Liver (tissue), 3 donors: ENCODE results near the gene NEAT1.

Experiments
- EGR1 ChIP-seq, 2 donors: IDR thresholded peaks; 2 replicates each; pipeline ENCODE4 v1.6.1; 2016 to 2018; ENCODE audit warnings: antibody characterized with exemption in 2 of 2, low read depth in 2 of 2
- FOXA1 ChIP-seq: IDR thresholded peaks from 2 replicates; pipeline ENCODE4 v1.6.1; 2016; ENCODE audit warnings: antibody characterized with exemption
- HNF4G ChIP-seq: IDR thresholded peaks from 2 replicates; pipeline ENCODE4 v1.6.1; 2016; ENCODE audit warnings: antibody characterized with exemption
- JUND ChIP-seq, 2 donors: IDR thresholded peaks; 2 replicates each; pipeline ENCODE4 v1.6.1; 2016; ENCODE audit warnings: antibody characterized with exemption in 2 of 2
- RAD21 ChIP-seq, 2 donors: IDR thresholded peaks; 2 replicates each; pipeline ENCODE4 v1.6.1; 2016; ENCODE audit warnings: antibody characterized with exemption in 2 of 2, mild to moderate bottlenecking in 2 of 2
- RXRA ChIP-seq, 2 donors: IDR thresholded peaks; 2 replicates each; pipeline ENCODE4 v1.6.1; 2017 to 2018; ENCODE audit warnings: antibody characterized with exemption in 2 of 2, mild to moderate bottlenecking in 1 of 2
- SP1 ChIP-seq: IDR thresholded peaks from 2 replicates; pipeline ENCODE4 v1.6.1; 2018; ENCODE audit warnings: antibody characterized with exemption, mild to moderate bottlenecking
- TAF1 ChIP-seq: conservative IDR thresholded peaks from 2 replicates; pipeline ENCODE4 v1.6.1; 2016; ENCODE audit warnings: antibody characterized with exemption, mild to moderate bottlenecking
- TF ChIP-seq, protein P1 (sequence below): fragments of 150-350 bp; IDR thresholded peaks from 2 replicates; pipeline ENCODE4 v1.5.1; 2017; ENCODE audit warnings: improper control_type of control experiment, low read depth, low read length; ENCODE audit not compliant: missing input control
- TF ChIP-seq, protein P2 (sequence below): IDR thresholded peaks from 2 replicates; pipeline ENCODE4 v1.6.1; 2016; ENCODE audit warnings: antibody characterized with exemption, mild to moderate bottlenecking
- TF ChIP-seq, protein P3 (sequence below): IDR thresholded peaks from 2 replicates; pipeline ENCODE4 v1.6.1; 2016; ENCODE audit warnings: antibody characterized with exemption
- TF ChIP-seq, protein P4 (sequence below): IDR thresholded peaks from 2 replicates; pipeline ENCODE4 v1.6.1; 2016; ENCODE audit warnings: antibody characterized with exemption
- TF ChIP-seq, protein P5 (sequence below): IDR thresholded peaks from 2 replicates; pipeline ENCODE4 v1.6.1; 2016; ENCODE audit warnings: antibody characterized with exemption
- donor health status: healthy.
- donor health status: healthy.

DNA sequence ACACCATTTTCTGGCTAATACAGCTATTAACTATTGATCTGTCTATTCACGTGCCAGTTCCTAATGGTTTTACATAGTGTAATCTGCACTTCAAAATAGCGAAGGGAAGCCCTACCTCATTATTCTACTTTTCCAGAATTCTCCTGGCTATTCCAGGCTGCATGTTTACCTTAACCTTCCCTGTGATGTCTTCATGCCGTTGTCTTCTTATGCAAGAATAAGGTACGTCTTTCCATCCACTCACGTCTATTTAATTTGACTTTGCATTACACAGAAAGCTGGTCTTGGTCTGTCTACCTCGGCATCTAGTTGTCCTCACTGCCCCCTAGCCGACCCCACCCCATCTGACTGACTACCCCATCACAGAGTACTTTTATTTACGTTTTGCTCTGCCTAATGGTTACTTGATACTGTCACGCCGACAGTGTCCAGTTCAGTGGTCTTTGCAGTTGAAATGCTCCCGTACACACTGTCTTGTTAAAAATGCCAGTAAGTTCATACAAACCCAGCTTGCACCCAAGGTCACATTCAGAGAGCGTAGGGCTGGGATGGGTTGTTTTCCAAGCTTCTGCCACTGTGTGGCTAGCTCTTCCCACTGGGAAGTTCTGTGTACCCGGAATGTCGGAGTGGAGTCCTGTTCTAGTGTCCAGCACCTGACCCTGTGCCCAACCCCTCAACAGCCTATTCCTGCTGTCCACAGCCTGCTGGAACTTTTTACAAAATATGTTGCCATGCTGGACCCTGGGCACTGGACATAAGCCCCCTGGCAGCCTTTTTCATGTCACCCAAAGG is 15.0 kb downstream of the NEAT1 start:
- TF ChIP-seq TAF1 (no peak), EGR1 (IDR thresholded peaks at IDR 0.05; ENCODE audit: low read depth in 2 of 2) (peak in 1 of 2 donors; percentile 5), RAD21 (IDR thresholded peaks at IDR 0.05) (no peak), RXRA (IDR thresholded peaks at IDR 0.05) (peak; percentile 48 to 53), SP1 (peak; percentile 28), JUND (IDR thresholded peaks at IDR 0.05) (no peak), HNF4G (no peak), FOXA1 (no peak)
- TF ChIP-seq, protein P1, sequence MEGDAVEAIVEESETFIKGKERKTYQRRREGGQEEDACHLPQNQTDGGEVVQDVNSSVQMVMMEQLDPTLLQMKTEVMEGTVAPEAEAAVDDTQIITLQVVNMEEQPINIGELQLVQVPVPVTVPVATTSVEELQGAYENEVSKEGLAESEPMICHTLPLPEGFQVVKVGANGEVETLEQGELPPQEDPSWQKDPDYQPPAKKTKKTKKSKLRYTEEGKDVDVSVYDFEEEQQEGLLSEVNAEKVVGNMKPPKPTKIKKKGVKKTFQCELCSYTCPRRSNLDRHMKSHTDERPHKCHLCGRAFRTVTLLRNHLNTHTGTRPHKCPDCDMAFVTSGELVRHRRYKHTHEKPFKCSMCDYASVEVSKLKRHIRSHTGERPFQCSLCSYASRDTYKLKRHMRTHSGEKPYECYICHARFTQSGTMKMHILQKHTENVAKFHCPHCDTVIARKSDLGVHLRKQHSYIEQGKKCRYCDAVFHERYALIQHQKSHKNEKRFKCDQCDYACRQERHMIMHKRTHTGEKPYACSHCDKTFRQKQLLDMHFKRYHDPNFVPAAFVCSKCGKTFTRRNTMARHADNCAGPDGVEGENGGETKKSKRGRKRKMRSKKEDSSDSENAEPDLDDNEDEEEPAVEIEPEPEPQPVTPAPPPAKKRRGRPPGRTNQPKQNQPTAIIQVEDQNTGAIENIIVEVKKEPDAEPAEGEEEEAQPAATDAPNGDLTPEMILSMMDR, result no peak
- TF ChIP-seq, protein P2, sequence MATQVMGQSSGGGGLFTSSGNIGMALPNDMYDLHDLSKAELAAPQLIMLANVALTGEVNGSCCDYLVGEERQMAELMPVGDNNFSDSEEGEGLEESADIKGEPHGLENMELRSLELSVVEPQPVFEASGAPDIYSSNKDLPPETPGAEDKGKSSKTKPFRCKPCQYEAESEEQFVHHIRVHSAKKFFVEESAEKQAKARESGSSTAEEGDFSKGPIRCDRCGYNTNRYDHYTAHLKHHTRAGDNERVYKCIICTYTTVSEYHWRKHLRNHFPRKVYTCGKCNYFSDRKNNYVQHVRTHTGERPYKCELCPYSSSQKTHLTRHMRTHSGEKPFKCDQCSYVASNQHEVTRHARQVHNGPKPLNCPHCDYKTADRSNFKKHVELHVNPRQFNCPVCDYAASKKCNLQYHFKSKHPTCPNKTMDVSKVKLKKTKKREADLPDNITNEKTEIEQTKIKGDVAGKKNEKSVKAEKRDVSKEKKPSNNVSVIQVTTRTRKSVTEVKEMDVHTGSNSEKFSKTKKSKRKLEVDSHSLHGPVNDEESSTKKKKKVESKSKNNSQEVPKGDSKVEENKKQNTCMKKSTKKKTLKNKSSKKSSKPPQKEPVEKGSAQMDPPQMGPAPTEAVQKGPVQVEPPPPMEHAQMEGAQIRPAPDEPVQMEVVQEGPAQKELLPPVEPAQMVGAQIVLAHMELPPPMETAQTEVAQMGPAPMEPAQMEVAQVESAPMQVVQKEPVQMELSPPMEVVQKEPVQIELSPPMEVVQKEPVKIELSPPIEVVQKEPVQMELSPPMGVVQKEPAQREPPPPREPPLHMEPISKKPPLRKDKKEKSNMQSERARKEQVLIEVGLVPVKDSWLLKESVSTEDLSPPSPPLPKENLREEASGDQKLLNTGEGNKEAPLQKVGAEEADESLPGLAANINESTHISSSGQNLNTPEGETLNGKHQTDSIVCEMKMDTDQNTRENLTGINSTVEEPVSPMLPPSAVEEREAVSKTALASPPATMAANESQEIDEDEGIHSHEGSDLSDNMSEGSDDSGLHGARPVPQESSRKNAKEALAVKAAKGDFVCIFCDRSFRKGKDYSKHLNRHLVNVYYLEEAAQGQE, result peak; percentile 18
- TF ChIP-seq, protein P3, sequence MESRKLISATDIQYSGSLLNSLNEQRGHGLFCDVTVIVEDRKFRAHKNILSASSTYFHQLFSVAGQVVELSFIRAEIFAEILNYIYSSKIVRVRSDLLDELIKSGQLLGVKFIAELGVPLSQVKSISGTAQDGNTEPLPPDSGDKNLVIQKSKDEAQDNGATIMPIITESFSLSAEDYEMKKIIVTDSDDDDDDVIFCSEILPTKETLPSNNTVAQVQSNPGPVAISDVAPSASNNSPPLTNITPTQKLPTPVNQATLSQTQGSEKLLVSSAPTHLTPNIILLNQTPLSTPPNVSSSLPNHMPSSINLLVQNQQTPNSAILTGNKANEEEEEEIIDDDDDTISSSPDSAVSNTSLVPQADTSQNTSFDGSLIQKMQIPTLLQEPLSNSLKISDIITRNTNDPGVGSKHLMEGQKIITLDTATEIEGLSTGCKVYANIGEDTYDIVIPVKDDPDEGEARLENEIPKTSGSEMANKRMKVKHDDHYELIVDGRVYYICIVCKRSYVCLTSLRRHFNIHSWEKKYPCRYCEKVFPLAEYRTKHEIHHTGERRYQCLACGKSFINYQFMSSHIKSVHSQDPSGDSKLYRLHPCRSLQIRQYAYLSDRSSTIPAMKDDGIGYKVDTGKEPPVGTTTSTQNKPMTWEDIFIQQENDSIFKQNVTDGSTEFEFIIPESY, result no peak
- TF ChIP-seq, protein P4, sequence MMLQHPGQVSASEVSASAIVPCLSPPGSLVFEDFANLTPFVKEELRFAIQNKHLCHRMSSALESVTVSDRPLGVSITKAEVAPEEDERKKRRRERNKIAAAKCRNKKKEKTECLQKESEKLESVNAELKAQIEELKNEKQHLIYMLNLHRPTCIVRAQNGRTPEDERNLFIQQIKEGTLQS, result no peak
- TF ChIP-seq, protein P5, sequence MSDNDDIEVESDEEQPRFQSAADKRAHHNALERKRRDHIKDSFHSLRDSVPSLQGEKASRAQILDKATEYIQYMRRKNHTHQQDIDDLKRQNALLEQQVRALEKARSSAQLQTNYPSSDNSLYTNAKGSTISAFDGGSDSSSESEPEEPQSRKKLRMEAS, result peak; percentile 8
